Embryonic facial prominence (tissue), 1 donor: ENCODE measurements around the gene EEPD1.
"Not testable (repeated sequence)": the region's sequence is repeated elsewhere in the genome, so short reads cannot be mapped to it uniquely, and the experiment has no call there.

Source experiments
- DNase-seq: peaks from one replicate; pipeline ENCODE4 v3.0.0-alpha.2; 2016; ENCODE audit errors: extremely low spot score

EEPD1 gene

GRCh38 chr7:36316319-36316718 is 163.3 kb downstream of the EEPD1 start:
- no peak for DNase-seq

- no peak for DNase-seq
Measured at GRCh38 chr7:36317276-36317675, 164.2 kb downstream of the EEPD1 start.

GRCh38 chr7:36318116-36318515 is 165.1 kb downstream of the EEPD1 start:
- no peak for DNase-seq

- not testable (repeated sequence) for DNase-seq
Measured at GRCh38 chr7:36321284-36321683, 168.2 kb downstream of the EEPD1 start.

GRCh38 chr7:36336390-36336789 is 183.3 kb downstream of the EEPD1 start:
- DNase-seq: no peak

- DNase-seq: no peak
Measured at GRCh38 chr7:36338256-36338655, 185.2 kb downstream of the EEPD1 start.

GRCh38 chr7:36343548-36343947 is 190.5 kb downstream of the EEPD1 start:
- DNase-seq: no peak

GRCh38 chr7:36344622-36345021 is 191.6 kb downstream of the EEPD1 start:
- DNase-seq: no peak

- no peak for DNase-seq
Measured at GRCh38 chr7:36346260-36346831, 193.3 kb downstream of the EEPD1 start.

GRCh38 chr7:36348256-36348655 is 195.2 kb downstream of the EEPD1 start:
- no peak for DNase-seq

GRCh38 chr7:36348771-36349170 is 195.7 kb downstream of the EEPD1 start:
- no peak for DNase-seq

GRCh38 chr7:36349626-36350025 is 196.6 kb downstream of the EEPD1 start:
- no peak for DNase-seq
